HepG2 (cell line): ENCODE results near the gene ZBTB9. TPM values are rescaled to one million over a fixed set of nuclear protein-coding genes. Genes with fewer than 3 reads are reported as not detected.

Experiments
- ERF ChIP-seq: IDR thresholded peaks from 2 replicates; pipeline ENCODE4 v1.6.1; 2018; ENCODE audit warnings: missing biosample characterization, missing genetic modification reagents
- KDM1A ChIP-seq: IDR thresholded peaks from 2 replicates; pipeline ENCODE4 v1.6.1; 2016; ENCODE audit warnings: missing compliant biosample characterization
- NCOA1 ChIP-seq: sonication (generic); formaldehyde crosslinking; IDR thresholded peaks from 2 replicates; pipeline ENCODE4 v1.9.0; 2021; ENCODE audit warnings: missing genetic modification reagents
- POGZ ChIP-seq: sonication (generic); formaldehyde crosslinking; IDR thresholded peaks from 2 replicates; pipeline ENCODE4 v1.4.0; 2020; ENCODE audit warnings: mild to moderate bottlenecking, missing genetic modification reagents
- PPARG ChIP-seq: conservative IDR thresholded peaks from 2 replicates; pipeline ENCODE4 v1.6.1; 2016; ENCODE audit warnings: missing biosample characterization, missing genetic modification reagents
- RBM39 ChIP-seq: fragments of 200-400 bp; formaldehyde crosslinking; IDR thresholded peaks from one replicate; pipeline ENCODE4 v1.6.1; 2018; ENCODE audit warnings: antibody characterized with exemption, mild to moderate bottlenecking, low read depth, low read length; ENCODE audit not compliant: poor library complexity, severe bottlenecking
- SRSF1 ChIP-seq: fragments of 200-400 bp; formaldehyde crosslinking; optimal IDR thresholded peaks from 2 replicates; pipeline ENCODE3; 2017; ENCODE audit warnings: mild to moderate bottlenecking, low read depth, low read length, moderate library complexity
- SRSF9 ChIP-seq: fragments of 200-400 bp; formaldehyde crosslinking; IDR thresholded peaks from 2 replicates; pipeline ENCODE4 v1.6.1; 2018; ENCODE audit warnings: borderline replicate concordance, mild to moderate bottlenecking, low read depth, low read length; ENCODE audit not compliant: insufficient read depth, poor library complexity, severe bottlenecking
- TAF15 ChIP-seq: fragments of 200-400 bp; formaldehyde crosslinking; IDR thresholded peaks from one replicate; pipeline ENCODE4 v1.6.1; 2018; ENCODE audit warnings: mild to moderate bottlenecking, low read depth, low read length; ENCODE audit not compliant: poor library complexity, severe bottlenecking
- U2AF1 ChIP-seq: fragments of 200-400 bp; formaldehyde crosslinking; optimal IDR thresholded peaks from 2 replicates; pipeline ENCODE3; 2017; ENCODE audit warnings: mild to moderate bottlenecking, low read depth, low read length
- XBP1 ChIP-seq: sonication (generic); formaldehyde crosslinking; IDR thresholded peaks from 2 replicates; pipeline ENCODE4 v1.5.0; 2020; ENCODE audit warnings: missing genetic modification reagents
- ZFP37 ChIP-seq: sonication (generic); formaldehyde crosslinking; IDR thresholded peaks from 2 replicates; pipeline ENCODE4 v1.4.0; 2020; ENCODE audit warnings: missing genetic modification reagents, borderline replicate concordance
- ZFP90 ChIP-seq: sonication (generic); formaldehyde crosslinking; IDR thresholded peaks from 2 replicates; pipeline ENCODE4 v1.8.0; 2022; ENCODE audit warnings: missing genetic modification reagents, mild to moderate bottlenecking, inconsistent platforms, borderline replicate concordance
- ZMYM2 ChIP-seq: sonication (generic); formaldehyde crosslinking; IDR thresholded peaks from 2 replicates; pipeline ENCODE4 v1.8.0; 2022; ENCODE audit warnings: mild to moderate bottlenecking, missing genetic modification reagents
- ZNF430 ChIP-seq: sonication (generic); formaldehyde crosslinking; IDR thresholded peaks from 2 replicates; pipeline ENCODE4 v1.9.0; 2021; ENCODE audit warnings: mild to moderate bottlenecking, missing genetic modification reagents
- ZSCAN12 ChIP-seq: sonication (generic); formaldehyde crosslinking; IDR thresholded peaks from 2 replicates; pipeline ENCODE4 v1.9.0; 2021; ENCODE audit warnings: mild to moderate bottlenecking, missing genetic modification reagents
- polyA plus RNA-seq, 8 experiments: library from polyadenylated mRNA; depleted of rRNA in 3 of 8; stranded (reverse) in 7 of 8; unstranded in 1 of 8; fragments of >200 nt; fragmentation: Illumina TruSeq in 4 of 8; extraction: Trizol in 4 of 8; gene quantifications; 2 replicates each; pipeline versions ENCODE4 v1.2.1 to v1.2.3, GENCODE V29; 2011 to 2016; ENCODE audit warnings: low read depth in 4 of 8, missing spikeins in 1 of 8, mixed read lengths in 1 of 8; ENCODE audit not compliant: insufficient read depth in 1 of 8
- total RNA-seq, 5 experiments: library from RNA; depleted of rRNA; stranded (reverse); fragments of >200 nt; fragmentation: Illumina TruSeq; extraction: Trizol; gene quantifications; 2 replicates each; pipeline ENCODE4 v1.2.3, GENCODE V29; 2016; ENCODE audit warnings: low read depth in 1 of 5
- TF ChIP-seq, protein P1 (sequence below), 2 experiments: sonication (generic) in 1 of 2; formaldehyde crosslinking in 1 of 2; IDR thresholded peaks; 2 replicates each; pipeline versions ENCODE4 v1.4.0 to v1.6.1; 2016 to 2020; ENCODE audit warnings: borderline replicate concordance in 1 of 2, low read depth in 1 of 2, mild to moderate bottlenecking in 1 of 2, missing genetic modification reagents in 1 of 2
- TF ChIP-seq, protein P2 (sequence below): sonication (generic); formaldehyde crosslinking; IDR thresholded peaks from 2 replicates; pipeline ENCODE4 v1.8.0; 2022; ENCODE audit warnings: missing genetic modification reagents, mild to moderate bottlenecking, inconsistent platforms, borderline replicate concordance
- TF ChIP-seq, protein P3 (sequence below): IDR thresholded peaks from 2 replicates; pipeline ENCODE4 v1.6.1; 2016; ENCODE audit warnings: low read depth
- TF ChIP-seq, protein P4 (sequence below): sonication (generic); formaldehyde crosslinking; IDR thresholded peaks from 2 replicates; pipeline ENCODE4 v1.8.0; 2022; ENCODE audit warnings: missing genetic modification reagents, mild to moderate bottlenecking, borderline replicate concordance

ZBTB9 gene
- total and polyA plus RNA-seq, 2 of the 13 experiments (the other 11 are each of a cell fraction or from before 2014, with no cell fraction given) = 5.3 to 9.2 TPM

DNA sequence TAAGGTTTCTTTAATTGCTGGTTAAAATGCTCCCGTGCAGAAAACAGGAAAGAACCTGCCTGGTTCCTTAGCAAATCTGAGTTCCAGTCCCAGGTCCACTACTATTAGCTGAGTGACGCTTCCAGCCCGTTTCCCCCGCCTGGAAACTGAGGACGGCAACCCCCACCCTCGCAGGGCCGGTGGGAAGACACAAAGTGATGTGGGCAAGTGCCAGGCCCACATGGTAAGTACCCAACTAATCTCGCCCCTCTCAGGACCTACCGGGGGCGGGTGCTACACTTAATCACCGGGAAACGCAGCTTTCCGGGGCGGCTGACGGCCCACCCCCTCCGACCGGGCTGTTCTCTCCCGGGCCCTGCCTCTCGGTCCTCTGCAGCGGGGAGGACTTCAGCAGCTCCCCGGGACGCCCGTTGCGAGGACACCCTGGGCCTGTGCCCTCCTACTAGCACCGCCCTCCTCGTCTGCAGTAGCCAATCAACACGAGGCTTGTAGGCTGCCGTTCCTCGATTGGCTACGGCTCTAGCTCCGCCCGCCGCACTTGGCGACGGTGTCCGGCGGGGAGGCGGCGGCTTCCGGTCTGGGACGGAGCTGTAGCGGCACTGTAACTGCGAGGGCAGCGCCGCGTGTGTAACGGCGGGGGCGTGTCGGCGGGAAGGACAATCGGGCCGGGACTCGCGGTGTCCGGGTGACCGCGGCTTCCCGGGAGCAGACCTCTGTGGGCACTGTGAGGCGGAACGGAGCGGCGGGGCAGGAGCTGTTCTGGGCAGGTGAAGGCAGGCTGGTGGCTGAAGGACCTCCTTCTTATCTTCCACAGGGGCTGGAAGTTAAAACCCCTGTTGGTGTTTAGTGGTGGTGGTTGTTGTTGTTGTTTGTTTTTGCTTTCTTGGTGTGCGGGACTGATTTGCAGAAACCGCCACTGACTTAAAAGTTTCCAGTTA lies at the start of gene ZBTB9 (continued):
- TF ChIP-seq, protein P1, sequence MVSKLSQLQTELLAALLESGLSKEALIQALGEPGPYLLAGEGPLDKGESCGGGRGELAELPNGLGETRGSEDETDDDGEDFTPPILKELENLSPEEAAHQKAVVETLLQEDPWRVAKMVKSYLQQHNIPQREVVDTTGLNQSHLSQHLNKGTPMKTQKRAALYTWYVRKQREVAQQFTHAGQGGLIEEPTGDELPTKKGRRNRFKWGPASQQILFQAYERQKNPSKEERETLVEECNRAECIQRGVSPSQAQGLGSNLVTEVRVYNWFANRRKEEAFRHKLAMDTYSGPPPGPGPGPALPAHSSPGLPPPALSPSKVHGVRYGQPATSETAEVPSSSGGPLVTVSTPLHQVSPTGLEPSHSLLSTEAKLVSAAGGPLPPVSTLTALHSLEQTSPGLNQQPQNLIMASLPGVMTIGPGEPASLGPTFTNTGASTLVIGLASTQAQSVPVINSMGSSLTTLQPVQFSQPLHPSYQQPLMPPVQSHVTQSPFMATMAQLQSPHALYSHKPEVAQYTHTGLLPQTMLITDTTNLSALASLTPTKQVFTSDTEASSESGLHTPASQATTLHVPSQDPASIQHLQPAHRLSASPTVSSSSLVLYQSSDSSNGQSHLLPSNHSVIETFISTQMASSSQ (IDR thresholded peaks at IDR 0.05; ENCODE audit: low read depth) = no peak
- TF ChIP-seq, protein P1 (CRISPR knock-in tag; IDR thresholded peaks at IDR 0.05; ENCODE audit: borderline replicate concordance) = peak; percentile 68; the same call in 1 of the 2 replicates
- TF ChIP-seq, protein P2, sequence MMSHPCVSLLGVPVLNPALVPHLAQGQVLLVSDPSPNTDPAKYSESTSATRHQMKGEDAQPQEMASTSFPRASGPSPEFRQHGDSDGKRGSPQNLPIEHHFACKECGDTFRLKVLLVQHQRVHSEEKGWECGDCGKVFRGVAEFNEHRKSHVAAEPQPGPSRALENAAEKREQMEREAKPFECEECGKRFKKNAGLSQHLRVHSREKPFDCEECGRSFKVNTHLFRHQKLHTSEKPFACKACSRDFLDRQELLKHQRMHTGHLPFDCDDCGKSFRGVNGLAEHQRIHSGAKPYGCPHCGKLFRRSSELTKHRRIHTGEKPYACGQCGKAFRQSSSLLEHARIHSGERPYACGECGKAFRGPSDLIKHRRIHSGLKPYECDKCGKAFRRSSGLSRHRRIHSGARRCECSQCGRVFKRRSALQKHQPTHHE (CRISPR knock-in tag) = peak; percentile 85; the same call in 1 of the 2 replicates
- TF ChIP-seq, protein P3, sequence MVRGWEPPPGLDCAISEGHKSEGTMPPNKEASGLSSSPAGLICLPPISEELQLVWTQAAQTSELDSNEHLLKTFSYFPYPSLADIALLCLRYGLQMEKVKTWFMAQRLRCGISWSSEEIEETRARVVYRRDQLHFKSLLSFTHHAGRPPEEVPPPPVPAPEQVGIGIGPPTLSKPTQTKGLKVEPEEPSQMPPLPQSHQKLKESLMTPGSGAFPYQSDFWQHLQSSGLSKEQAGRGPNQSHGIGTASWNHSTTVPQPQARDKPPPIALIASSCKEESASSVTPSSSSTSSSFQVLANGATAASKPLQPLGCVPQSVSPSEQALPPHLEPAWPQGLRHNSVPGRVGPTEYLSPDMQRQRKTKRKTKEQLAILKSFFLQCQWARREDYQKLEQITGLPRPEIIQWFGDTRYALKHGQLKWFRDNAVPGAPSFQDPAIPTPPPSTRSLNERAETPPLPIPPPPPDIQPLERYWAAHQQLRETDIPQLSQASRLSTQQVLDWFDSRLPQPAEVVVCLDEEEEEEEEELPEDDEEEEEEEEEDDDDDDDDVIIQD (CRISPR knock-in tag) = peak; percentile 67
- TF ChIP-seq RBM39 = peak; percentile 89
- no peak; the same call in none of the 2 replicates for TF ChIP-seq ZFP90 (CRISPR knock-in tag)
- TF ChIP-seq POGZ (CRISPR knock-in tag) = peak; percentile 95
- peak; percentile 45; the same call in 1 of the 2 replicates for TF ChIP-seq PPARG (CRISPR knock-in tag)
- TF ChIP-seq, protein P4, sequence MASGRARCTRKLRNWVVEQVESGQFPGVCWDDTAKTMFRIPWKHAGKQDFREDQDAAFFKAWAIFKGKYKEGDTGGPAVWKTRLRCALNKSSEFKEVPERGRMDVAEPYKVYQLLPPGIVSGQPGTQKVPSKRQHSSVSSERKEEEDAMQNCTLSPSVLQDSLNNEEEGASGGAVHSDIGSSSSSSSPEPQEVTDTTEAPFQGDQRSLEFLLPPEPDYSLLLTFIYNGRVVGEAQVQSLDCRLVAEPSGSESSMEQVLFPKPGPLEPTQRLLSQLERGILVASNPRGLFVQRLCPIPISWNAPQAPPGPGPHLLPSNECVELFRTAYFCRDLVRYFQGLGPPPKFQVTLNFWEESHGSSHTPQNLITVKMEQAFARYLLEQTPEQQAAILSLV (CRISPR knock-in tag) = peak; percentile 95
- peak; percentile 71; the same call in 1 of the 2 replicates for TF ChIP-seq ZMYM2
- peak; percentile 76 for TF ChIP-seq U2AF1
- 0 out of 2 replicates have a peak, but pooled peaks have one; percentile 25 for TF ChIP-seq KDM1A (CRISPR knock-in tag)
- TF ChIP-seq ZFP37 (CRISPR knock-in tag) = no peak; the same call in 1 of the 2 replicates
- TF ChIP-seq TAF15 = peak; percentile 33
- no peak for TF ChIP-seq NCOA1 (CRISPR knock-in tag)
- TF ChIP-seq XBP1 (CRISPR knock-in tag) = no peak
- TF ChIP-seq SRSF9 = no peak
- TF ChIP-seq ZSCAN12 (CRISPR knock-in tag) = no peak
- peak; percentile 96 for TF ChIP-seq ZNF430
- TF ChIP-seq ERF (CRISPR knock-in tag) = peak; percentile 90
- peak; percentile 96 for TF ChIP-seq SRSF1
